ENCODE data around the gene KLHL36.
A peak's percentile ranks its signal among the peaks of the same experiment; 100 is the strongest.

KLHL36 gene

DNA sequence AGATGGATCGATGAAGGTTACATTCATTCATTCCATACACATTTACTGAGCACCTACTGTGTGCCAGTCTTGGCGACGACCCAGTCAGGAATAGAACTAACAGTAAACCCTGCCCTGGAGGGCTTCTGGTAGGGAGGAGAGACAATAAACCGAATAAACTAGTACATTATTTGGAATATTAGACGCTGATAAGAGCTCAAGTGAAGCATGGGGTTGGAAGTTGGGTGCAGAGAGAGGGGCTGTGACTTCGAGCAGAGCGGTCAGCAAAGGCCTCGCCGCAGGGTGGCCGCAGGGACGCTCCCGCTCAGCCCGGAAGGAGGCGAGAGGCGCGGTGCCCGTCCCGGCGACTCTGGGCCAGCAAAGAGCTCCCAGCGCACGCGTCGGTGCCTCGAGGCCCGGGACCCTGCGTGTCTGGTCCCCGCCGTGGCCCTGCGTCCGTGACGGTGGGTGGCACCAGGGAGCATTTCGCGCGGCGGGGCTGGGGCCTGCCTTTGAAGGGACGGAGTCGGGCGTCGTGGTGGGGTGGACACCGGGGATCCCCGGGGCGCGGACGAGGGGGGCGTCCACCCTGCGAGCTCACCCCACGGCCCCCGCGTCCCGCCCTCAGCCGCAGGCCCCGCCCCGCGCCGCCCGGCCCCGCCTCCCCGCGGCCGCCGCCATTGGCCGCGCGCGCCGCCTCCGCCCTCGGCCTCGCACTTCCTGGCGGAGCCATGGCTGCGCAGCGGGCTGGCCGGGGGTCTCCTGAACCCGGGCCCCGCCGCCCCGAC is at the start of gene KLHL36:
TSS of gene KLHL36 (plus strand) at position 684 of the 767 bp plus-strand sequence. CDS start 2,357 bp downstream, outside the sequence.
- peak; percentile 42; the same call in 1 of the 2 replicates for TF ChIP-seq POLR2A (IDR thresholded peaks at IDR 0.05; ENCODE audit: low read depth, low read length)
- FAIRE-seq (no peak), DNase-seq (ENCODE audit: insufficient read length, low spot score) (peak; percentile 72)

DNA sequence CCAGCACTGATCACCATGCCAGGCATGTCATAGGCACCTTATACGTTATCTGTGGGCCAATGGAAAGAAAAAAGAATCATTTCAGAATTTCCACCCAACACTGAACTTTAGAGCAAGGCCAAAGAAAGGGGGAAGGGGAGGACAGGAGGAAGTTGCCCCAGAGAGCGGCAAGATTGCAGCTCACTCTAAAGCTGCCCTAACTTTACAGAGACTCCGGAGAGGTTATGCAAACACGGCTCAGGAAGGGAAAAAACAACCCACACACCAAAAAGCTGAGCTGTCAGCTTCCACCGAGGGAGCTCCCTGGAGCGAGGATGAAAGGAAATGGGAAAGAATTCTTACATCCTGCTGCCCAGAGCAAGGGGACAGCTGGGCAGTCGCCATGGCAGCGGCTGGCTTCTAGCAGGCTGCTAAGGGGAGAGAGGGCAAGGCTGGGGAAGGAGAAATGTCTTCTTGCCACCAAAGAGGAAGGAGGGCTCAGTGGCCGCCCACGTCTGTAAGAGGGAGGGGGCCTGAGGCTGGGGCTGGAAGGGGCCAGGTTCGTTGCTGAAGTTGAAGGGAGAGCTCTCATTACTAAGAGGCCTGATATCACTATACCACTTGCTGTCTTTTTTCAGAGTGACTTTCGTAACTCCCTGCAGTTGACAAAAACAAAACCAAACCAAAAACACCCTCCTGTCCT is 48.6 kb upstream of the KLHL36 start:
- no peak for TF ChIP-seq POLR2A (IDR thresholded peaks at IDR 0.05; ENCODE audit: low read depth, low read length)
- DNase-seq (ENCODE audit: insufficient read length, low spot score) (peak; percentile 75), FAIRE-seq (no peak)

DNA sequence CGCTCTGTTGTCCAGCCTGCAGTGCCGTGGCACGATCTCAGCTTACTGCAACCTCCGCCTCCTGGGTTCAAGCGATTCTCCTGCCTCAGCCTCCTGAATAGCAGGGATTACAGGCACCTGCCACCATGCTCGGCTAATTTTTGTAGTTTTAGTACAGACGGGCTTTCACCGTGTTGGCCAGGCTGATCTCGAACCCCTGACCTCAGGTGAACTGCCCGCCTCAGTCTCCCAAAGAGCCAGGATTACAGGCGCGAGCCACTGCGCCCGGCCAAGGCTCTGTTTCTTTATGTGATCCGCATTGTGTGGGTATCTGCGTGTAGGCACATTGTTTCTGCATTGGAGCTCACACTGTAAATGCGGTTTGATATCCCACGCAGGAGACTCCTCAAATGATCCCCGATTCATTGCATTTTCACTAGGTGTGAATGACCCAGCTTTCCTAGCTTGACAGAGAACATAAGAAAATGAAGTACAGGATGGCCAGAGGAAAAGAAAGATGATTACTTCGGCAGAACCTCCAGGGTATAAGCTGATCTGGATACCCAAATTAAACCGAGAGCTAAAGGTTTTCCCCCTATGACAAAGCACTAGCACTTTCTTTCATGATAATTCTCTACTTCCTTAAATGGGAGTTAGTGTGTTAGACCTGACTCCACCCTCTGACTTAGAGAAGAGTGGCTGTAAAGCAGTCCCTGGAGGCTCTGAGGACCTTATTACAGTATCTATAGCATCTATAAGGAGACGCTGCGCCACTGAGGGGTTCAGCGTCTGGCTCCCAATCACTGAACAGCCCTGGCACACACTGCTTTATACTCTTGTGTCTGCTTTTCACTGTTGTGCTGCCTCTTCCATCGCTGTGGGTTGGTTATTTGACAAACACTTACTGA is 47.7 kb upstream of the KLHL36 start:
- no peak for TF ChIP-seq POLR2A (IDR thresholded peaks at IDR 0.05; ENCODE audit: low read depth, low read length)
- FAIRE-seq (no peak), DNase-seq (ENCODE audit: insufficient read length, low spot score) (no peak)

DNA sequence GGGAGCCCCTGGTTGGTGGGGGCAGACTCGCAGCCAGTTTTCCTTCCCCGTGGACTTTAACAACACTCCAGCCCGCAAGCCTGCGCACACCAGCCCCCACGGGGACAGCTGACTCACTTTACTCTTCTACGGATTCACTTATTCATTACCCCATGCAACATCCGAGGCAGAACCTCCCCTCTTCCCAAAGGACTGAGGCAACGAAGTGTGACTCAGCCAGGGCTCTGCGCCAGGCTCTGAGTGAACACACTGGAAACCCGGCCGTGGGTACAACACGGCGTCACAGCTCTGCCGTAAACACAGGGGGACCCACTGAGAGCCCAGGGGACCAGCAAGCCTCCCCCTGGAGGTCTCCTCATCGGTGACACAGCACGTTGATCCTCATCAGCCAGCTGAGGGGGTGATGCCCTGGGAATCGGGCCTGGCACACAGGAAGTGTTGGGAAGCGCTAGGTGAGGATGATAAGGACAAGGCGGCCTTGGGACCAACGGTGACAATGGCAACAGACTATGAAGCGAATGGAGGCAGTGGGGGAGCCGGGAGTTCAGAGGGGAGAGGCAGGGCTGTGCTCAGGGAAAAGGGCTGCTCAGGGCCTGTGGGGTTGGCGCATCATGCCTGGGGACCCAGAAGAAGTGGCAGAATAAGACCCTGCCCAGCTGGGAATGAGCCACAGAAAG is 45.0 kb upstream of the KLHL36 start:
- no peak for FAIRE-seq

DNA sequence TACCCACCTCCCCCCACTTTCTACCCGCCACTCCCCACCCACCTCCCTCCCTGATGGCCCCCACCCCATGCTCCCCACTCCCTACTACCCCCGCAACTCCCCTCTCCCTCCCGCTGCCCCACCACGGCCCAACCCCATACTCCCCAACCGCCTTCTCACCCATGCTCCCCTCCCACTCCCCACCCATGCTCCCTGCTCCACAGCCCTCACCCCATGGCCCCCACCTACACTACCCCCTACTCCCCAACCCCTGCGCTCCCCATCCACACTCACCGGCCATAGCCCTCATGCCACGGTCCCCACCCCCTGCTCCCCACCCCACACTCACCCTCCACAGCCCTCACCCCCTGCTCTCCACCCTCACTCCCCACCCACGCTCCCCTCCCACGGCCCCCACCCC is 44.4 kb upstream of the KLHL36 start:
- no peak for TF ChIP-seq POLR2A (IDR thresholded peaks at IDR 0.05; ENCODE audit: low read depth, low read length)
- DNase-seq (ENCODE audit: insufficient read length, low spot score) (no peak), FAIRE-seq (no peak)

More for the DNA sequence above, 45.0 kb upstream of the KLHL36 start:
- DNase-seq (ENCODE audit: insufficient read length, low spot score), result peak; percentile 77
- peak; percentile 20; the same call in 1 of the 2 replicates for TF ChIP-seq POLR2A (IDR thresholded peaks at IDR 0.05; ENCODE audit: low read depth, low read length)

DNA sequence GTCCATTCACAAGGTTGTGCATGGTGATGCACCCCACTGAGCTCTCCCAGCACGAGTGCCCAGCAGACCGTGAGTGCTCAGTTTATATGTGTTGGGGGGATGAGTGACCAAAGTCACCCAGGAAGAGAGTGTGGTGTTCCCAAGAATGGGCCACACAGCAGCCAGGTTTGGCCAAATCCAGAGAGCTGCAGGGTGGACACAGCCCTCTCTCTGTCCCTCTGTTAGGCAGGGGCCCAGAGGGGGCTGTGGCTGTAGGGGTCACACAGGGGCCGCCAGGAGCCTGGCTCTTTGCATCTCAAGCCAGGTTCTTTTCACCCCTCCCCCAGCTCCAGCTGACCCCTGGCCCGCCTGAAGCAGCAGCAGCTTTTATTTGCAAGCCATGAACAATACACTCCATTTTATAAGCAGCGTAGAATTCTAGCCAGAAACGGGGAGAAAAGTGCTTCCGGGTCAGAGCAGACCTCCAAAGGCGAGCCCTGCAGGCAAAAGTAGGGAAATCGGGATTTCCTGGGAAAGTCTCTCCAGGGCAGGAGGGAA is 43.8 kb upstream of the KLHL36 start:
- no peak for DNase-seq (ENCODE audit: insufficient read length, low spot score)
- FAIRE-seq, result no peak
- TF ChIP-seq POLR2A (IDR thresholded peaks at IDR 0.05; ENCODE audit: low read depth, low read length), result no peak

DNA sequence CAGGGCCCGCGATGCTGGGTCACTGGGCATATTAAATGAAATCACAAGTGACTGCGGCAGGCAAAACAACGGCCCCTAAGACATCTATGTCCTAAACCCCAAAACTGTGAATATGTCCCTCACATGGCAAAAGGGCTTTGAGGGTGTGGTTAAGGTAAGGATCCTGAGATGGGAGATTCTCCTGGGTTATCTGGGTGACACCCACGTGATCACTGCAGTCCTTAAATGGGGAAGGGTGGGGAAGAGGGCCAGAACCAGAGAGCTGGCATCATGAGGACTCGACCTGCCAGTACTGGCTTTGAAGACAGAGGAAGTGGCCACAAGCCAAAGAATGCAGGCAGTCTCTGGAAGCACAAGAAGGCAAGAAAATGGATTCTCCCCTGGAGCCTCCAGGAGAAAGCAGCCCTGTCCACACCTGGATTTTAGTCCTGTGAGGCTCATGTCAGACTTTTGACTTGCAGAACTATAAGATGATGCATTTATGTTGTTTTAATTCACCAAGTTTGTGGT is 42.9 kb upstream of the KLHL36 start:
- DNase-seq (ENCODE audit: insufficient read length, low spot score) (no peak), FAIRE-seq (no peak)
- TF ChIP-seq POLR2A (IDR thresholded peaks at IDR 0.05; ENCODE audit: low read depth, low read length), result no peak

DNA sequence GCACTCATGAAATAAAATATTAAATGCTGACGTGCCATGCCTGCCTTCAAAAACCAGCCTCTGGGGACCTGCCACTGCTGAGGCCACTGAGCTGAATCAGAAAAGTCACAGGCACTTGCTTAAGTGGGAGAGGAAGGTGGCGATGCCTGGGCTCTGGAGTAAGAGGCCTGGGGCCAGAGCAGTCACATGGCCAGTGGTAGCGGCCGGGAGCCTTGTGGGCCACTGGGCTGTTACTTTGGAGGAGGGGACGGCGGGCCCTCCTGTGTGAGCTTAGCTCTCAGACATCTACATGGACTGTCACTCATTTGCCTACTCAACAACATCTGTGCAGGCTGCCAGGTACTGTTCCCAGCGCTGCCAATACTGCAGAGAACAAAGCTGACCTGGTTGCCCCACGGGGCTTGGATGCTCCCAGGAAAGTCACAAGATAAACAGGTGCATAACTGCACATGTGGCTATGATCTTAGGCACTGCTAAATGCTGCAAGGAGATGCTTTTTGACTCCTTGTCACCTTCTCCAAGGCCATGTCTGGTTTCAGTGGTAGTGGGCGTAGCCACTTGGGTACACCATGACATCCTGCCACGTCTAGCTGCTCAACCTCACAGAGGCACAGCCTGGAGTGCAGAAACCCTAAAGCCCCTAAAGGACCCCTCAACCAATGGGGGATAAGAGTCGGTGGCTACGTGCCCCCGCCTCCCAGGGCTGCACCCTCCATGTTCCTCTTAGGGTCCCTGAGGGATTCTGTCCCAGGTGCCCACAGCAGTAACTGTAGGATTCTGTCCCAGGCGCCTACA is 42.0 kb upstream of the KLHL36 start:
- DNase-seq (ENCODE audit: insufficient read length, low spot score) (no peak), FAIRE-seq (no peak)
- TF ChIP-seq POLR2A (IDR thresholded peaks at IDR 0.05; ENCODE audit: low read depth, low read length), result no peak

DNA sequence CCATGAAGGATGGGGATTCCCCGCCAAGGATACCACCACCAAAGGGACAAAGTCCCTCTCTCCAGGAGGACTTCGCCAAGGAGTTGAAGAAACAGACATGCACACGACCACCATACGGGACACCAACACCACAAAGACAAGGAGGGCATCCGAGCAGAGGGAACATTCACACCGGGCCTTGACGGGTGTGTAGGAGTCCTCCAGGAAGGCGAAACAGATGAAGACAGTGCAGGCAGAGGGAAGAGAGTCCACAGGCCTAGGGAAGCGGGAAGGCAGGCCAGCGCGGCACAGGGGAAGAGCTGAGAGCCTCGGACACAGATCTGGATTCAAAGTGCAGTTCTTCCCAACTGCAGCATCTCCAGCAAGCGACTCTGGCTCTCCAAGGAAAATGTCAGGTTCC is 41.2 kb upstream of the KLHL36 start:
- DNase-seq (ENCODE audit: insufficient read length, low spot score) (no peak), FAIRE-seq (no peak)
- no peak for TF ChIP-seq POLR2A (IDR thresholded peaks at IDR 0.05; ENCODE audit: low read depth, low read length)

DNA sequence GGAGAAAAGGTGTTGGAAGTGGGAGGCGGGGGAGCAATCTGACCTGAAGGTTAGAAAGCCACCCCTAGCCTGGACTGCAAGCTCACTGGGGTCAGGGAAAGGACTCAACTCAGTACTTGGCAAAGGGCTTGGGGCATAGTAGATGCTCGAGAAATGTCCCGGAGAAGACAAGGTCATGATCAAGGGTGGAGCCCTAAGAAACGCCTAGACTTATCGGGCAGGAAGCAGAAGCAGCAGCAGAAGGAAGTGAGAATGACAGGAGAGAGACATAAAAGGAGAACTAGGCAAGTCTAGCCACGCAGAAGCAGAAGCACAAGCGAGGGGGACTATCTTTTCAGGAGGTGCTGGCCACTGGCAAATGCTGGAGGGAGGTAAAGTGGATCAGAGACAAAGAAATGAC is 40.6 kb upstream of the KLHL36 start:
- no peak for TF ChIP-seq POLR2A (IDR thresholded peaks at IDR 0.05; ENCODE audit: low read depth, low read length)
- FAIRE-seq, result no peak
- no peak for DNase-seq (ENCODE audit: insufficient read length, low spot score)

DNA sequence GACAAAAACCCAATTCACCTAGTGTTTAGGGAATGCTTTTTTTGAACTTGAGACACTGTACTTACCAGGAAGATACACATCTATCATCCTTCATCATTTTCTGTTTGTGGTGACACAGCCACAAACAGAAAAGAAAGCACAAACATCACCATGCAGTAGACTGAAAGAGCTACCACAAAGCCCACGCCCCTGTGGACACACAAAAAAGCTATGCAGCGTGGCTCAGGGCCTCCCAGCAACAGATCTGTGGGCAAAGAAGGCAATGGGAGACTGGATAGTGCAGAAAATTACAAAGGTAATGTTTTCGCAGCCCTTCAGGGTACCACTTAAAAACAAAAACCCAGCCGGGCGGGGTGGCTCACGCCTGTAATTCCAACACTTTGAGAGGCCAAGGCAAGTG is 40.0 kb upstream of the KLHL36 start:
- no peak for DNase-seq (ENCODE audit: insufficient read length, low spot score)
- FAIRE-seq, result no peak

DNA sequence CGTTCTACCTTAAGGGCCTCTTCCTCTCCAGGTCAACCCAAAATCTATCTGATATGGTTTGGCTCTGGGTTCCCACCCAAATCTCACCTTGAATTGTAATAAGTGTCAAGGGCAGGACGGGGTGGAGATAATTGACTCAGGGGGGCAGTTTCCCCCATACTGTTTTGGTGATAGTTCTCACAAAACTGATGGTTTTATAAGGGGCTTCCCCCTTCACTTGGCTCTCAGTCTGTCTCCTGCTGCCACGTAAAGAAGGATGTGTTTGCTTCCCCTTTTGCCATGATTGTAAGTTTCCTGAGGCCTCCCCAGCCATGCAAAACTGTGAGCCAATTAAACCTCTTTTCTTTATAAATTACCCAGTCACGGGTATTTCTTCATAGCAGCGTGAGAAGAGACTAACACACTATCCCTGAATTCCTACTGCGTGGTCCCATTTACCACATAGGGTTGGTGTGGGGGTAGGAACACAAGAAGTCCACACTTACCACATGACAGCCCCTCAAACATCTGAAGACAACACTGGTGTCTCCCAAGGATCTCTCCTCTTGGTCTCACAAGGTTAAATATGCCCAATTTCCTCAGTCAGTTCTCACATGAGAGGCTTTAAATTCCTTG is 38.6 kb upstream of the KLHL36 start:
- DNase-seq (ENCODE audit: insufficient read length, low spot score) (no peak), FAIRE-seq (no peak)
- TF ChIP-seq POLR2A (IDR thresholded peaks at IDR 0.05; ENCODE audit: low read depth, low read length), result no peak

More for the DNA sequence above, 40.0 kb upstream of the KLHL36 start:
- no peak for TF ChIP-seq POLR2A (IDR thresholded peaks at IDR 0.05; ENCODE audit: low read depth, low read length)
